Measurements from ENCODE around the gene CCL1.

Gene CCL1

DNA sequence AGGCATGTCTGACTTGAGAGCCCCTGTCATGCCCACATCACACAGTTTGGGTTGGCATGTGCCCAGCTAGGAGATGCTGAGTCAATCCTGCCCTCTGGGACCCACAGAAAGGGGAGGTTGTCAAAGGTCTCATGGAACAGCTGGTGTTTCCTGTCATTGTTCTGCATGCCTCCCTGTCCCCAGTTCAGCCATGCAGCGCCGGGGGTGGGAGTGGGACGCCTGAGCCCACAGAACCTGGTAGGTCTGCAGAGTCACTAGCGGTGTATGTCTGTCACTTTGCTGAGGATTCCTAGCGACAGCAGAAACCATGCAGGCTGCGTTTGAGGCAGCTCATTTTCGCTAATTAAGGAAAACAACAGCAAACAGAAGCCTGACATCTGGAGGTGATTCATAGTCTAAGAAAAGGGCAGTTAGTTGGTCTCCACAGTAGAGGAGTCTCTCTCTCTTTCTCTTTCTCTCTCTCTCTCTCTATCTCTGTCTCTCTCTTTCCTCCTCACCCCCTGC lies 19.6 kb upstream of the CCL1 start:
- no peak for DNase-seq

DNA sequence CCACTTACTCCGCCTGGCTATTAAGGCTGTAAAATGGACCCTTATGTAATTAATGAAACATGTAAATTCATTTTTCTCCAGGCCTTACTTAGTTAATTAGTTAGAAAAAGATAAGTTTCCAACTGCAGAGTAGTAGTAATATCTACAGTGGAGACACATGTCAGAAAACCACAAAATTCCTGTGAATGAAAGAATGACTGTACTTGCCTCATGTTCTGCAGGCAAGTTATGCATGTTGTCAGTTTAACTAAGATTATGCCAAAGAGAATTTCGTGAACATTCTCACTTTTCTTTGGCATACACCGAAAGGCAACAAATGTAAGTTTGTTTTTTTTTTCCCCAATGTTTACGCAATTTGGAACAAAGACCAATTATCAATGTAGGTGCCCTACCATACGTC lies 16.8 kb upstream of the CCL1 start:
- no peak for DNase-seq

DNA sequence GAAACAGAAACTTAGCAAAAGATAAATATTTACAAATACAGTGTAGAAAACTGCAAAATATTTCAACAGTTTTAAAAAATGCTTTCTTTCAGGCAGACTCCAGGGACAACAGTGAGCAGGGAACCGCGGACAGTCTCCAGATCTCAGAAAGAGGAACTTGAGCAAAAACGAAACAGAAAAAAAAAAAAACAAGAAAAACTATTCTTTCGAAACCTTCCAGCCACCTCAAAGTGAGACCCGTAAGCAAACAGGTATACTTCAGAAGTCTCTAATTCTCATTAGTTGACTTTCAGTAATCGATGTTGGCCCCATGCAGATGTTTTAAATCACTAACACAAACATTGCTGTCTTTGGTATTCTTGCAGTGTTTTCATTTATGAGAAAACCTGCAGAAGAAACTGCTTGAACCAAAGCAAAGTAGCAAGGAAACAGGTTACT lies 15.7 kb upstream of the CCL1 start:
- peak; percentile 75 for DNase-seq

DNA sequence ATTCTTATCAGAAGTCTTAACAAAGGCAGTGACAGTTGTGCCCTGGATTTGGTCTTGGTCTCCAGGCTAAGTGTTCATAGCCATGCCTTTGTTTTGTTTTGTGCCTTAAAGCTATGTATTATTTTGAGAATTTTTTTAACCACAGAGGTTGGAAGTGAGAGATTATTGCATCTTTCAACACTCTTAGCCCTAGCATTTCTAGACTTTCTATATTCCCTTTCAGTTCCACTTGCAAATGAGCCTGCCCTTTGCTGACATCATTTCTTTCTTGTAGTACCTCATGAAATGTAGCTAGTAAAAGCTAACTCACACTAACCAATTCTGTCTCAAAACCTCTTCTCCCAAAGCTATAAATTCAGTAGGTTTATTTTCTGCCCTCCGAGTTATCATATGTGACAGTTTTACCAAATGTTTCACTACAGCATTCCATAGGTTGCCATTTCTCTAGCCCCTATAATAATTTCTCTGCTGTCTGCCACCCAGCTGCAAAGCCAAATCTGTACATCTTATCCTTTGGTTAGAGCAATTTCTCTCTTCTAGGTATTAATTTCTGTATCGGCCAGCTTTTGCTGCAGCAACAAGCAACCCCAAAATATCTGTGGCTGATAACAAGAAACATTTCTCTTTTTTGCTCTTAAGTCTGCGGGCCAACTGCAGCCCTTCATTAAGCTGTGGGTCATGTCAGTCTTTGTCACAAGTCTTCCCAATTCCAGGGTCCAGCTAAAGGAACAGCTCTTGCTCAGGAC lies 14.2 kb upstream of the CCL1 start:
- DNase-seq = no peak

DNA sequence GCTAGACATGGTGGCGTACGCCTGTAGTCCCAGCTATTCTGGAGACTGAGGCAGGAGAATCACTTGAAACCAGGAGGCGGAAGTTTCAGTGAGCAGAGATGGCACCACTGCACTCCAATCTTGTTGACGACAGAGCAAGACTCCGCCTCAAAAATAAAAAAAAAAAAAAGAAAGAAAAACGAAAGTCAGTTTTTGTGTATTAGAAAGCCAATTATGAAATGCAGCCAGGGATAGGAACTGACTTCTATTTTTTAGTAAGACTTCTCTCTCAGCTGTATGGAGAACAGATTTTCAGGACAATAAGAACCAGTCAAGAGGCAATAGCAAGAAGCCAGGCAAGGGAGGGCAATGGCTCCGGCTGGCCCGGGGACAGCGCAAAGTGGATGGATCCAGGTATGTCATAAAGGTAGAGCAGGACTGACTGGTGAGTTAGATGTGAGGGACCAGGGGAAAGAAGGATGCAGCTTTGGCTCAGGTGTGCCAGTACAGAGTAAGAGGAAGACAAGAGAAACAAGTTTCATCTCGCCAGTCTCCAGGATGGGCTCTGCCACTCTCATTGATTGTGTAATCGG lies 12.5 kb upstream of the CCL1 start:
- DNase-seq = no peak

DNA sequence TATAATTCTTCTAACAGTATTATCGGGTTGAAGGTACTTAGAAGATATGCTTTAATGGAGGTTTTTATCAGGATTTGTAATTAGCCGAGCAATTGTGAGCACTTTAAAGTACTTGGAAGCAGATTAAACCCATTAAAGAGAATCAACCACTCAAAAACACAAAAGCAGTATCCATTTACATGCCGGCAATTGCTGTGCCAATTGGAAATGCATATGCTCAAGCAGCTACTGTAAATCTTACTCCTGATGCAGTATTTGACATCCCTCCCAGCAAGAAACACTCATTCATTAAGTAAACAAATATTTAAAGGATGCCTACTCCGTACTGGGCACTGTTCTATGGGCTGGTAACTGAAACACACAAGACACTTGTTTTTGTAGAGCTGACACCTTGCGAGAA lies 11.4 kb upstream of the CCL1 start:
- DNase-seq = no peak

DNA sequence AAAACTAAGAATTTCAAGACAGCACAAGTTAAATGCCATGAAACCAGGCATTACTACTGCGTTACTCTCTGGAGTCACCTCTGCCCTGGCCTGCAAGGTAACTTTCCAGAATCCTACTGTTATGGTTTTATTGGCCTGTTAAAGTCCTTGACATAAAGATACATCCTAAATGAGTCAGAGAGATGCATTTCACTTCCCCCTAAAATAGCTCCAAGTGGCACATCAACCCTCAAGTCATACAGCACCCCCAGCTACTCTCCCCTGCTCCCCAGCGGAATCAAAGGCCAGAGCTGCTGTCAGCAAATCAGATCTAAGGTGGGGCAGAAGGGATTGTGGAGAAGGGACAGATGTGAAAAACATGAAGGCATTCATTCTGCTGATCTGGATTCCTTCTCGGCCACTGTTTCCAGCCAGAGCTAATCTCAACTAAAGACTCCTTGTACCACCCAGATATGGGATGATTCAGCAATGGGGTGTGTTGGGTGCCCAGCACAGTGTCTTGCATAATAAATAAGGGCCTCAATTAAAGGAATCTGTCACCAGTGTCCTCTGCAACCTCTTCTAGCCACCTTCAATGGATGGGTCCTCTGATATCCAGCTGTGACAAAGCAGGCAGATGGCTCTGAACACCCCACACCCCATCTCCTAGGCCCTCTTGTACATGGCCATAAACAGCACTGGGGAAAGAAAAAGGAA lies 8.5 kb upstream of the CCL1 start:
- no peak for DNase-seq

DNA sequence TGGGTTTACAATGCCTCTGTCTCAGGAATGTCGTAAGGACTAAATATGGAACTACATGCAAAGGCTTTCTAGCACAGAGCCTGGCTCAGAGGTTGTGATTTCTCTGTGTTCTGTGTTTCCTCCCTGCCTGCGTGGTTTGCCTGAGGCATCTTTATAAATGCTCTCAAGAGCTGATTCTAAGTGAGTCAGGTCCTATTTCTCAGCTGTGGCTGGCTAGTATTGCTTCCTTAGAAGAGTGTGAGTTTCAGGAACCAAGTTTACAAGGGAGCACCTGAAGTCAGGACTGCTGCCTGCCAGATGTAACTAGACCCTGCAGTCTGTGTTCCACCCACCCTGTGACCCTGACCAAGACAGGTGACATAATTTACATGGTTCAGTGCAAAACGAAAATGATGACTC lies 8.0 kb upstream of the CCL1 start:
- no peak for DNase-seq

DNA sequence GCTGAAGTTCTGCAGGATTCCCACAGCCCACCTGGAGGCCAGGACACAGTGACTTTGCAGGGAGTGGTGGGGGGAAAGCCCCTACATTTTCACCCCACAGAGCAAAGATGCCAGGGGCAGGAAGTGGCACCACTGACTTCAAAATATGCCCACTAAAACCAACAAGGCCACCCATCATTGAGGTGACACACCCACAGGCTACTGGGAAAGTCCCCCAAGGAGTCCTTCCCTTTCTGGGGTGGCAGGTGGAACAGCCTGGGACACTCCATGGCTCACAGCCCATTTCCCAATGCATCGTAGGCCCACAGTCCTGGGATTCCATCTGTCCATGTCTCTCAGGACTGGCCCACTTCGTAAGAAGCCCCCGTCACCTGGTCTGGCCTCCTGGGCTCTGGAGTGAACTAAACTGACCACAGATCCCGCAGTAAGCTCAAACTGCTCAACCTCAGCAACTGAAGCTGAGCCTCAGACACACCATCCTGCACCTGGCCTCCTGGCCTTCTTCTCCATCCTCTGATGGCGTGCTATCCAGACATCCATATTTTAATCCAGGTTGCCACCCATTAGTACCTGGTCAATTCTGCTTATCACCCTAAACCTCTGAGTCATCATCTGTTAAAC lies 7.5 kb upstream of the CCL1 start:
- DNase-seq = no peak

DNA sequence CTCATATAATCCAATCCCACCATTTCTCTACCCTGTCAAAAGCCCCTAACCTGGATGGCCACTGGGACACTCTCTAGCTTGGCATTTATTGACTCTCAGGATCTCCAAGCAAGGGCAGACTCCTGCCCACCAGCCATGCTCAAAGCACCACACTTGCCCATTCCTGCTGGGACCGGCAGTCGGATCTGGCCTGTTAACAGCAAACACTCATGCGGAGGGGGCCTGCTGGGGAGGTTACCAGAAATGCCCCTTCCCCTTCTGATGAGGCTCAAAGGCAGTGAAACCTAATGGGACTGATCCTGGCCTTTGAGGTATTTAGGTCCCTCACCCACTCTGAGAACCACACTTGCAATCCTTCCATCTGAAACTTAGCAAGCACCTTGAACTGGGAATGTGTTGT lies 6.5 kb upstream of the CCL1 start:
- no peak for DNase-seq

DNA sequence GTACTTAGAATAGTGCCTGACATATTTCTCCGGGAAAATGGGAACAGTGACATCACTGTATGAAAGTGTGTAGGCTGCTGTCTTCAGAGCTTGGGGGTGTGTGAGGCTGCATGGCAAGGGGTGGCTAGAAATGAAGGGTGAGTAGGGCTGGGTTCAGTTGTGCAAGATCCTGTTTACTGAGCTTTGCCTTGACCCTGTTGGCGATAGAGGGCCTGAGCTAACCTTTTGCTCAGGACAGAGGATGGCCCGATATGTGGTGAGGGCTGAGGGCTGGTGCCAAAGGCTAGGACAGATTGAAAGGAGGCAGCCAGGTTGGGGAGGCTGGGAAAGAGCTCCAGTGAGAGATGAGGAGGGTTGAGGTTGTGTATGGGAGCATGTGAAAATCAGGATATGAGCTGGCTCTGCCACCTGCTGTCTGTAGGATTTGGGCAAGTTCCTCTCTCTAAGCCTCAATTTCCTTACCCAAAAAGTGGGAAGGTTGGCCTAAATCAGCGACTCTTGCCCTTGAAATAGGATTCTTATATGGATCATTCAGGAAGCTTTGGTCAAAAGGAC lies 6.0 kb upstream of the CCL1 start:
- DNase-seq = no peak

DNA sequence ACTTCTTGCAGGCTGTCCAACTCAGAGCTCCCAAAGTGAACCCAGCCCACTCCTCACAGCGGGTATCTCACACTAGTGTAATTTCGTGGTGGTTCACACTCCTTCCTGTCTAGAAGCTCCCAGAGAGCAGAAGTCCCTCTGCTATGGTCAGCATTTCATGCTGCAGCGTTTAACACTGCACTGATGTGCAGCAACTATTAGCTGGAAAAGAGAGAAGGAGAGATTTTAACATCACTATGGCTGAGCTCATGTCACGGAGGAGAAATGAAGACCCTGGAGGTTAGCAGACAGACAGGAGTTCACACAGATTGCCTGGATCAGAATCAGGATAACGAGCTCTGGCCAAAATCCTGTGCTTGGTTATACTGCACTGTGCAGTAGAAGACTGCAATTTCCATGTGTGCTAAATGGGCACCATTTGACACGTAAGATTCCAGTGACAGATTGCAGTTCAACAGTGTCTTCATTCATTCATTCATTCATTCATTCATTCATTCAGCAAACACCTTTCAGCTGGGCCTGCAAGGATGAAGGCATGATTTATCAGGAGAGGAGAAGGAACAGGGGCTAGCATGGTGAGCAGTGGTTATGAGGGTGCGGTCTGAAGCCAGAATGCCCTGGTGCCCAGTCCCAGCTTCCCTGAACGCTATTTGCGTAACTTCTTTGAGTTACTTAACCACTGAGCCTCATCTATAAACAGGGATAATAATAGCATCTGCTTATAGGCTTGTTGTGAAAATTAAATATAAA lies 5.3 kb upstream of the CCL1 start:
- DNase-seq = no peak

DNA sequence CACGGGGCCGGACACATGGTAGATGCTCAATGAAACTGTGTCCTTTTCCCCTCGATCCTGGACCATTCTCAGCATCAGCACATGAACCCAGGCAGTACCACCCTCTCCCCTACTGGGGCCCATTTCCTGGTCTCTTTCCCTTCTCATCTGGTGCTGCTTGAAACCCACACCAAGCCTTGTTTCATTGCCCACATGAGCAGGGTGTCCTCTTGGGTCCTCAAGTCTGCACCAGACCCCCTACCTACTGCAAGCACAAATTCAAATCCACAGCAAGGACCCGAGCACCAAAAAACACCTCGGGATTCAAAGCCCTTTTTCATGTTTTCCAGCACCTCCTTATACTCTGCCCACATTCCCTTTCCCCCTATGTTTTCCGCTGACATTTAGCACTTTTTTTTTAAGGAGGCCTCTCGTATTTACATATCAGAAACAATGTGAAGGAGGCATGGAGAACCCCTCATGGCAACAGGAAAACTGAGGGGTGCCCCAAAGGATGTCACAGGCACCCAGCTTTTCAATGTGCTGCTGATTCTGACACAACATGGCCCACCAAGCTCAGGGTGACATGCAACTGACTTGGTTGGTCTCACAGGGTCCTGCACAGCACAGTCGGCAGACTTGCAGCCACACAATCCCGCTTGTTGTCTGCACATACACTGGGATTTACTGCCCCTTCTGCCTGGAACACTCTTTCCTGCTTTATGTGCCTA lies 4.6 kb upstream of the CCL1 start:
- no peak for DNase-seq

DNA sequence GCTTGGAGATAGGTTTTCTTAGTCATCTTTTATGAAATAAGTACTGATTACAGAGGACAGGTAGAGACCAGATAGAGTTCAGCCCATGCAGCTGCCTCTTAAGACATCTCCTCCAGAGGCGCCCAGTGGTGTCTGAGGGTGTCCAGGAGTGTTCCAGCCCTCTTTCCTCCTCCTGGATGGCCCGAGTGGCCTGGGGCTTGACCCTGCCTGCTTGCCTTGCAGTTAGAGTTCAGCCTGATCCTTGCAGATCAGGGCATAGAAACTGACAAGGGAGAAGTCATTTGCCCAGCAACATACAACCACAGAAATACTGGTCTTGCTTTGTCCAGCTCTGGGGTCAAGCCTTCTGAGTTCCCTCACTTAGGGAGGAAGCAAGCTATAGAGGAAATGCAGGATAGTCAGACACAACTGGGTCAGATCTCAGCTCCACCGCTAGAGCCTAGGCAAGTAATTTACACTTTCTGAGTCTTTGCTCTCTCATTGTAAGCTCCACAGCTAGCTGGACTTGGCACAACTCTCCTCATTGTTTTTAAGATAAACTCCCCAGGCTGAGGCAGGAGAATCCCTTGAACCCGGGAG lies 3.6 kb upstream of the CCL1 start:
- DNase-seq = no peak

DNA sequence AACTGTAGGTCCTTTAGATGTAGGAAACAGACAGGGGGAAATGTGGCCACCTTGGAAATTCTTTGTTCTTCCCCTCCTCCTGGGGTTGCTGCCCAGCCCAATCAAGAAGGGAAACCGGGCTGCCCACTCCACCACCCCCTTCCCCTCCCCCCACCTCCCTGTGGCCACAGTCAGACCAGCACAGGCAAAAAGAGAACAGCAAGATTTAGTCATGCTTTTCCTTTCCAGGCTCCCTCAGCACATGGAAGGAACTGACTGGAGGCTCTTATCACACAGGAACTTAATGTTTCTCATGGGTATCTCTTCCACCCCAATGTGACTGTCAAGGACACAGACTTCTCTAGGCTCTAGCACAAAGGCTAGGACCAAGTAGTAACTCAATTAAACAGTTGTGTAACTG lies 3.0 kb upstream of the CCL1 start:
- no peak for DNase-seq

DNA sequence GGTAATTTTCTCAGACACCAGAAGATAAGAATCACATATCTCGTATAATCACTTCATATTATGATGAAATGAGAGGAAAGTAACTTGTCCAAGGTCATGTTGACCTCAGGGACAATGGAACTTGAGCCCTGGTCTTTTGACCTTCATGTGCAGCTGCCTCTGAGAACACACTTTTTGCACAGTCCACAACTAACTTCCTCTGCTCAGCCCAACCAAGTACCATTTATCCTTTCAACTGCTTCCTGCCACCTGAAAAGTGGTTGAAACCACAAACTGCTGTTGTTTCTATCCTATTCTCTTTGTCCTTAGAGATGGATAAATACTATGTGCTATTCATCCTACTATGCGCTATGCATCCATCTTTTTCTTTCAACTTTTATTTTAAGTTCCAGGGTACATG lies 2.3 kb upstream of the CCL1 start:
- no peak for DNase-seq

DNA sequence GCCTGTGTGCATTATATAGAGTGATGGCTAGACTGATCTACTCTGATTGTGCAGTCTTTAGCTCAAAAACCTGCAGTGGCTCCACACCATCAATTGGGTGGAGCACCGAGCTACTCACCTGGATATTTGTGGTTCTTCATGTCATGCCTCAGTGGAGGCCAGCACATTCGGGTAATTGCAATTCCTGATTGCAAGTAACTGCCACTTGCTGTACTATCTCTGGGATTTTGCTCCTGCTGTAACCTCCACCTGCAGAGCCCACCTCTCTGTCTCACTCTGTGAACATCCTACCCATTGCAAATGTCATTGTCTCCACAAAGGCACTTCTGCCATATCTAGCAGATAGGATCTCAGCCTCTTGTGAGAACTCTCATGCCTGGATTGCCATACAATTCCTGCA lies 1.7 kb upstream of the CCL1 start:
- DNase-seq = no peak

DNA sequence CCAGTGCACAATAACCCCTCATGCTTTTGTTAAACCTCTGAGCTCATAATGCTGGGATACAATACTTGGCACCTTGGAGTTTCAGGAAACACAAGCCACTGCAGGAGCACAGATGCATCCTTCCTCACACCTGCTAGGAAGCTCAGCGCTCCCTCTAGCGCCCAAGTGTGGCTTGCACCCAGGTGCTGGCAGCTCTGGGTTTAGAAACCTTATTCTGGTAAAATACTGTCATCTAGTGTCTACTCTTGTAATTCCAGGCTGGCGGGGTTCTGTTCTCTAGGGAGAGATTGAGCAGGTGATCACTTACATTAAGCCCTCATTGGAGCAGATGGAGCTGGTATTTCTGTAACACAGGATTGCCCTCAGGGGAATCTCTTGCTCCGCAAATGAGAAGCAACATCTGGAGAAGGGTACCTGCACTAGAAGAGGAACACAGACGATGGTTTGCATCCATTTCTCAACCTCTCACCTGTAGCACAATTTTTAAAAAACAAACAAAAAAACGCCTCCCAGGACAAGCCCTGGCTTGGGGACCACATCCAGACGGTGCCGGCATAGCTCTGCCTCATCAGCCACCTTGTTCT lies 1.5 kb downstream of the CCL1 start:
- no peak for DNase-seq

DNA sequence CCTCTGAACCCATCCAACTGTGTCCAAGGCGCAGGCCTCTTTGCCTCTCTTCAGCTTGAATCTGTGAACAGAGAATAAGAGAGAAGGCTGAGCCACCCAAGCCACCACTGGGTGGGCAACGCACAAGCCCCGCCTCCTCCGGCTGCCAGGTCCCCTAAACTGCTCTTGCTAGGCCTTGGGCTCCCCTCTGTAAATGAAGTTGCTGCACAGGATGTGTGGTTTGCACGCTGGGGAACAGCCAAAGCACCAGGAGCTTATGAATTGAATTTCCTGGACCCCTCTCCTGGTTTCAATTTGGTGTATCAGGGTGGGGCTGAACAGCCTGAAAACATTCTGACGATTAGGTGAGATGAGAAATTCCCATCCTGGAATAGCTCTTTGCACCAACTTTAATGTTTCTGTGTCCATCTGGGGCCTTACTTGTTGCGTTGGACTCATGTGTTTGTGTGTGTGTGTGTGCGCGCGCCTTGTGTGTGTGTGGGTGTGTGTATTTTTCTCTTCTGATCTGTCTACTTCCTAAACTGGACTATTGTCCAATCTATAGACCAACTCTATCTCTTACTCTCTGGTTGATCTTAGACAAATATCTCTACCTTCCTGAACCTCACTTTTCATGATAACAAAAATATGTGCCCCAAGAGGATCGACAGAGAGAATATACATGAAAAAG lies 2.3 kb downstream of the CCL1 start:
- DNase-seq = no peak

DNA sequence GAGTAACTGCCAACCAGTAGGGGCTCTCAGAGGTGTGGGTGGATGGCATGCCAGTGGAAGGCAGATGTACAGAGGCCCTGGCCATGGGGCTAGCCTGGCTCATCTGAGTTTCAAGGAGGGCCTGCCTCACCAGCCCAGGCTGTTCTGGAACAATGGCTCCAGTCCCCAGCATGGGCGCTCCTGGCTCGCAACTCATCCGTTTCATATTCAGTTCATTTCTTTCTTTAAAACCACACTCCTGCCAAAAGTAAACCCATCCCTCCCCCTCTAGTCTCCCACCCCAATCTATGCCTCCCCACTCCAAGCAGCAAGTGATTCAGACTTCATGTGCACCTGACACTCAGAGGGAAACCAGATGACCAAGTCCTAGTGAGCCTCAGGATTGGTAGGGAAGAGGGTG lies 4.4 kb downstream of the CCL1 start:
- DNase-seq = no peak

DNA sequence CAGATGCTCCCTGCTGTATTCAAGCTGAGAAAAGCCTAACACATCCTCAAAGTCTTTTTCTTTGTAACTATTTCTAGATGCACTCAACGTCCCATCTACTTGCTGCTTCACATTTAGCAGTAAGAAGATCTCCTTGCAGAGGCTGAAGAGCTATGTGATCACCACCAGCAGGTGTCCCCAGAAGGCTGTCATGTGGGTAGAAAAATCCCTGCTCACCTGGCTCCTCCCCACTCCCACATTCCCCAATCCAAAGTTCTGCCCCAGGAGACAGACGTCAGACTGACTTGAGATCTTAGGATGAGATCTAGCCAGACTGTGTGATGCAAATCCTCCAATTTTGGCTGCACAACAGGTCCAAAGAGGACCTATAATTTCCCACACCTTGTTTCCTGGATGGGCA lies 5.6 kb downstream of the CCL1 start:
- DNase-seq = no peak

Measured in SIG-M5 (cell line).